ENCODE results near the gene HID1. TPM values are rescaled to one million over a fixed set of nuclear protein-coding genes. Genes with fewer than 3 reads are reported as not detected.

HID1 gene
- total RNA-seq, 1 donor from 2014 or later = 36.6 TPM

- no peak overlapping the region for H3K27ac Mint-ChIP-seq
- no peak for TF ChIP-seq CTCF (conservative IDR thresholded peaks at IDR 0.05)
- no peak for DNase-seq (ENCODE audit: extremely low spot score, unreplicated experiment)
- no peak overlapping the region for H3K4me3 Mint-ChIP-seq
- no peaks in the 10 kb centered on the region for H3K4me1 Mint-ChIP-seq (ENCODE audit: unreplicated experiment)
- H3K9me3 Mint-ChIP-seq = no peaks in the 10 kb centered on the region
- peaks cover 8% of the 10 kb centered on the region for H3K36me3 Mint-ChIP-seq
- no peaks in the 10 kb centered on the region for H3K27me3 Mint-ChIP-seq
Observed at GRCh38 chr17:75003957-75004355, 31.4 kb upstream of the HID1 start.

GRCh38 chr17:75003070-75003956 lies 30.8 kb upstream of the HID1 start:
- peaks cover 3% of the 10 kb centered on the region for H3K4me1 Mint-ChIP-seq (ENCODE audit: unreplicated experiment)
- no peak for DNase-seq (ENCODE audit: extremely low spot score, unreplicated experiment)
- H3K27ac Mint-ChIP-seq = no peak overlapping the region
- no peak for TF ChIP-seq CTCF (conservative IDR thresholded peaks at IDR 0.05)
- no peaks in the 10 kb centered on the region for H3K27me3 Mint-ChIP-seq
- peaks cover 11% of the 10 kb centered on the region for H3K36me3 Mint-ChIP-seq
- no peak overlapping the region for H3K4me3 Mint-ChIP-seq
- H3K9me3 Mint-ChIP-seq = no peaks in the 10 kb centered on the region

GRCh38 chr17:75001915-75002843 lies 29.6 kb upstream of the HID1 start:
- H3K27ac Mint-ChIP-seq = no peak overlapping the region
- H3K4me1 Mint-ChIP-seq (ENCODE audit: unreplicated experiment) = peaks cover 4% of the 10 kb centered on the region
- no peak for DNase-seq (ENCODE audit: extremely low spot score, unreplicated experiment)
- H3K36me3 Mint-ChIP-seq = peaks cover 16% of the 10 kb centered on the region
- no peak overlapping the region for H3K4me3 Mint-ChIP-seq
- no peak for TF ChIP-seq CTCF (conservative IDR thresholded peaks at IDR 0.05)
- no peaks in the 10 kb centered on the region for H3K27me3 Mint-ChIP-seq
- no peaks in the 10 kb centered on the region for H3K9me3 Mint-ChIP-seq

- no peaks in the 10 kb centered on the region for H3K9me3 Mint-ChIP-seq
Observed at GRCh38 chr17:74999523-74999922, 27.0 kb upstream of the HID1 start.

More at GRCh38 chr17:74999523-74999922, 27.0 kb upstream of the HID1 start:
- H3K4me3 Mint-ChIP-seq = no peak overlapping the region
- peaks cover 4% of the 10 kb centered on the region for H3K4me1 Mint-ChIP-seq (ENCODE audit: unreplicated experiment)
- H3K36me3 Mint-ChIP-seq = peaks cover 12% of the 10 kb centered on the region
- no peak for TF ChIP-seq CTCF (conservative IDR thresholded peaks at IDR 0.05)
- no peak for DNase-seq (ENCODE audit: extremely low spot score, unreplicated experiment)
- H3K27ac Mint-ChIP-seq = no peak overlapping the region
- no peaks in the 10 kb centered on the region for H3K27me3 Mint-ChIP-seq

Measured in type B pancreatic cell (in vitro differentiated cells).